GM10266 (cell line): ENCODE data around the gene RABEPK.
"Not testable (repeated sequence)": the region's sequence is repeated elsewhere in the genome, so short reads cannot be mapped to it uniquely, and the experiment has no call there.

Experiments used
- DNase-seq: peaks from one replicate; pipeline ENCODE4 v3.0.0; 2012; ENCODE audit errors: extremely low spot score
- TF ChIP-seq, protein P1 (sequence below): IDR thresholded peaks from 2 replicates; pipeline ENCODE4 v1.5.1; 2012; ENCODE audit warnings: mild to moderate bottlenecking, low read depth; ENCODE audit not compliant: control insufficient read depth, insufficient read depth; ENCODE audit errors: missing control alignments

RABEPK gene

DNA sequence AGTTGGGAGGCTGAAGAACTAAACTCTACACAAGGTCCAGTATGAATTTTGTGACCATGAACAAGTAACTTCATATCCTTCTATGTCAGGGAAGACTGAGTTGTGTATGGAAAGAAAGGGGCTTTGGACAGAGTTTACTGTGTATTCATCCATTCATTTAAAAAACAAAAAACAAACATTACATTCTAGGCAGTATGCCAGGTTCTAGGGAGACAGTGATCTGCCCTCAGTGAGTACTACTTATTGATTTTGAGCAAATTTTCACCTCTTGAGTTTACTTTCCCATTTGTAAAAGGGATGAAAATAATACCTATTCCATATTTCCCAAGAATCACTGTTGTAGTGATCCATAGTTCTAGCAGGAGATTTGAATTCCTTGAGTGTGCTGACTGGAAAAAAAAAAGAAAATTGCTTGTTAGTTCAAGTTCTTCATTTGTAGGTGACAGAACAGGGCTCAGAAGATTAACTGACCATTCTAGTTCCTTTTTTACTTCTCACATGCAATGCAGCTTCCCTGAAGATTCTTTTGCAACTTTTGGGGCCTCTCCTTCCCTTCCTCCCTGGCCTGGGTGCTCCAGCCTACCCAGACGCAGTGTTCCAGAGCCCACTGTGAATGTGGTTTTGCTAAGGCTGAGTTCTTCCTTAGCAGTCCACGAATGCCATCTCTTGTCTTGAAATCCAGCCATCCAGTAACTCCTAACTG, 58.6 kb downstream of the RABEPK start:
- TF ChIP-seq, protein P1, sequence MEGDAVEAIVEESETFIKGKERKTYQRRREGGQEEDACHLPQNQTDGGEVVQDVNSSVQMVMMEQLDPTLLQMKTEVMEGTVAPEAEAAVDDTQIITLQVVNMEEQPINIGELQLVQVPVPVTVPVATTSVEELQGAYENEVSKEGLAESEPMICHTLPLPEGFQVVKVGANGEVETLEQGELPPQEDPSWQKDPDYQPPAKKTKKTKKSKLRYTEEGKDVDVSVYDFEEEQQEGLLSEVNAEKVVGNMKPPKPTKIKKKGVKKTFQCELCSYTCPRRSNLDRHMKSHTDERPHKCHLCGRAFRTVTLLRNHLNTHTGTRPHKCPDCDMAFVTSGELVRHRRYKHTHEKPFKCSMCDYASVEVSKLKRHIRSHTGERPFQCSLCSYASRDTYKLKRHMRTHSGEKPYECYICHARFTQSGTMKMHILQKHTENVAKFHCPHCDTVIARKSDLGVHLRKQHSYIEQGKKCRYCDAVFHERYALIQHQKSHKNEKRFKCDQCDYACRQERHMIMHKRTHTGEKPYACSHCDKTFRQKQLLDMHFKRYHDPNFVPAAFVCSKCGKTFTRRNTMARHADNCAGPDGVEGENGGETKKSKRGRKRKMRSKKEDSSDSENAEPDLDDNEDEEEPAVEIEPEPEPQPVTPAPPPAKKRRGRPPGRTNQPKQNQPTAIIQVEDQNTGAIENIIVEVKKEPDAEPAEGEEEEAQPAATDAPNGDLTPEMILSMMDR = no peak
- no peak for DNase-seq

DNA sequence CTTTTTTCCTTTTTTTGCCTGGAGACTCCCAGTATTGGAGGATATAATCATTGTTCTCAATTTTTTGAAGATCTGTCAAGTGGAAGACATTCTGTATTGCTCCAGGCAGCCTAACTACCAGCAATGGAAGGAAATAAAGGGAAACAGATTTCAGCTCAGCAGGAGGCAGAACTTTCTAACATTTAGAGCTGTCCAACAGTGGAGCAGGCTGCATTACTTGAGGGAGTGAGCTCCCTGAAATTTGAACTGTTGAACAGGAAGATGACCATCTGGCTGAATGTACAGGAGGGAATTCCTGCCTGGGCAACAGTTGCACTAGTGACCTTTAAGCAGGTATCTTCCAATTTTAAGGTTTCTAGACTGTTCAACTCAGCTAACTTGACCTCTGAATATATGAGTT, 60.2 kb downstream of the RABEPK start:
- no peak for DNase-seq
- TF ChIP-seq, protein P1 = no peak

DNA sequence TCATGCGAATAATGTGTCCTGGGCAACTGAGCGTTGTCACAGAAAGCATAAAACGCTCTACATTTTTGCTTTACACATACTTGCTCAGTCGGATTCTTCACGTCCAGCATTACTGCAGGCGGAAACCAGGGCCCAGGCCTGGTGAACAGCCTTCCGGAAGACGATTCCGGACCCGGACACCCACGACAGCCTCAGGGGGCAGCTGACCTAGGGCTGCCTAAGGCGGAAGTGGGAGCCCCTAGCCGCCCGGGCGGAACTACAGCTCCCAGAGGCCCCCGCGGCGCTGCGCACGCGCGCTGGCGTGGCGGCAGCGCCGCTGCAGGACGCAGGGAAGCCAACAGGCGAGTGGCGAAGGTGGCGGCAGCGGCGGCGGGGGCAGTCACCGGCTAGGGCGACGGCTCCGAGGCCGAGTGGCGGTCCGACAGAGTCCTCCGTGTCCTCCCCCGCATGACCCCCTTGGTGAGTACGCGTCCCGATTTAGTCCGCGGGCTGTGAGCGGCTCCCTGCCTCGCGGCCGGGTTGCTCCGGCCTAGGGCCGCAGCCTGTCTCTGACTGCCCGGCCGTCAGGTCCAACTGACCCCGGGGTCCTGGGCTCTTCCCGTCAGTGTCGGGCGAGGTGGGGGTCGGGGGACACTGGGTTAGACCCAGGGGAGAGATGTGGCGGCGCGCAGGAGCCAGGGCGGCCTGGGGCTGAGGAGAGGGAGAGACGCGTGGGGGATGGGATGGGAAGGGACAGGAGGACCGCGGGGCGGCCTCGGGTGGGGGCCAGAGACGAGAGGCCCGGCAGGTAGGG, 61.4 kb downstream of the RABEPK start, which contains the start of gene GAPVD1:
Gene GAPVD1, plus strand, starts transcription at position 326 of the 793 bp plus-strand sequence. CDS start 37,096 bp downstream, outside the sequence.
- TF ChIP-seq, protein P1 = peak; percentile 41
- DNase-seq = peak; percentile 97

DNA sequence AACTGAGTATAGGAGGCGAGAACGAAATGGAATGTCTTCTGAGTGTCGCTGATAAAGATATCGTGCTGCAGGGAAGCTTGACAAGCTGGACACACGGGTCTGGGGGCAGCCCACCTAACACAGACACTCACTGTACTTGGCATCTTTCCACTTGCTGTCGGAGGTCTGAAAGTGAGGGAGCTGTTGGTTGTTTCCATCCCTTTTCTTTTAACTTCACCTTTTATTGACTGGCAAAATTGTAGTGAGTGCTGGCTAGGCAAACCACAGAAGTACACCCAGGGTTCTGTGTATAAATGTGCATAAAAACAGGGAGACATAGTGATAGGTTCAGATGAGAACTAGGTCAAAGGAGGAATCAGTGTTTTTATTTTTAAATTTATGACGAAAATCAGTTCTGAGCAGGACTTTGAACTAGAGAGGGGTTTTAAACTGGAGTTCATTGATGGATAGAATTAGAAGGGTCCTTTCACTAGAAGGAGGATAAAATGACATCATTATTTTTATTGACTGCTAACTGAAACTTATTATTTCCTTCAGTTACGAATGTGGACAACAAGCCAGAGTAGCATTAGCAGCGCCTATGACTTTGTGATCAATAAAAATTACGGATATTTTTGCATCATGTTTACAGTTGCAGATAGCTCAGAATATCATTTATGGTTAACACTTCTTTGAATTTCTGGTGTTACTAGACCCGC, 62.1 kb downstream of the RABEPK start:
- DNase-seq = no peak
- TF ChIP-seq, protein P1 = no peak

DNA sequence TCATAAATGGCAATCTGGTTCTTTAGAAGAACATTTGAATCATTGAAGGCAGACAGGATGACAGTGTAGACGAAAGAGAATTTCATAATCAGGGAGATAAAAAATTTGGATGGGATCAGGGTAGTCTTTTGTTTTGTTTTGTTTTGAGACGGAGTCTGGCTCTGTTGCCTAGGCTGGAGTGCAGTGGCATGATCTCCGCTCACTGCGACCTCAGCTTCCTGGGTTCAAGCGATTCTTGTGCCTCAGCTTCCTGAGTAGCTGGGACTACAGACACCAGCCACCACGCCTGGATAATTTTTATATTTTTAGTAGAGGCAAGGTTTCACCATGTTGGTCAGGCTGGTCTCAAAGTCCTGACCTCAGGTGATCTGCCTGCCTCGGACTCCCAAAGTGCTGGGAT, 63.7 kb downstream of the RABEPK start:
- not testable (repeated sequence) for DNase-seq

DNA sequence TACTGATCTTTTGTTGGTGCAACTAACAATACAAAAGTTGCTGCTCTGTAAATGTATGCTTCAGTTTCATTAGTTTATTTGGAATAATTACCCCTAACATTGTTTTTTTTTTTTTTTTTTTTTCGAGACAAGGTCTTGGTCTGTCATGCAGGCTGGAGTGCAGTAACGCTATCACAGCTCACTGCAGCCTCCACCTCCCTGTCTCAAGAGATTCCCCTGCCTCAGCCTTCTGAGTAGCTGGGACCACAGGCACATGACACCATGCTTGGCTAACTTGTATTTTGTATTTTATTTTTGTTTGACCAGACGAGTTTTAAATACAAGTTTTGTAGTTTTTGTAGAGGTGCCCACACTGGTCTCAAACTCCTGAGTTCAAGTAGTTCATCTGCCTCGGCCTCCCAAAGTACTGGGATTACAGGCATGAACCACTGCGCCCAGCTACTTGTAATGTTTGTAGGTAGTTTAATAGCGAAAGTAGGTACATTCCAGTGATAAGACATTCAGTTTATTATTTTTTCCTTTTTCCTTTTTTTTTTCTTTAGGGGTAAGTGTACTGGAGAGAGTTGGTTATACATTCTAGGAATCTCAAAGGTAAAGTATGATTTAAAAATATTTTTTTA, 68.2 kb downstream of the RABEPK start:
- no peak for DNase-seq
- TF ChIP-seq, protein P1 = no peak

DNA sequence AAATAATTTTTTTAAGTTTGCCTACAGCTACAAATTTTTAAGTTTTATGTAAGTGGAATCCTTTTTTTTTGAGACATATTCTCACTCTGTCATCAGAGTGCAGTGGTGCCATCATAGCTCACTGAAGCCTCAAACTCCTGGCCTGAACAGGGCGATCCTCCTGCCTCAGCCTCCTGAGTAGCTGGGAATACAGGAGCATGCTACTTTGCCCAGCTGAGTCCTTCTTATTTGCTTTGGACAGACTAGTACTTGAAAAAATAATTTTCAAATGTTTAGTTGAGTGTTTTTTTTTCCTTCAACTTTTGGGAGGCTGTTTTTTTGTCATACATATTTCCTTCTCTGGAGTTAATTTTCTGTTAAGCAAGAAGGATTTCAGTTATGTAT, 68.7 kb downstream of the RABEPK start:
- no peak for DNase-seq
- TF ChIP-seq, protein P1 = no peak
